Activated naive CD8-positive, alpha-beta T cell treated with anti-CD3 and anti-CD28 coated beads, Interleukin-2, amount 50 U/mL, for 24 hours (primary cell): ENCODE measurements around the gene NSMCE3.
A peak's percentile ranks its signal among the peaks of the same experiment; 100 is the strongest.

Source experiments
- ATAC-seq: fragments of 150-1000 bp; cut with Tn5 transposase; one replicate; pipeline ENCODE4 v1.10.0; 2021
- DNase-seq: peaks from one replicate; pipeline ENCODE4 v3.0.0; 2021
- H3K27ac Mint-ChIP-seq: one replicate; pipeline ENCODE4 v1.8.0; 2021; ENCODE audit warnings: mild to moderate bottlenecking, mixed read lengths
- H3K27me3 Mint-ChIP-seq: one replicate; pipeline ENCODE4 v1.8.0; 2021; ENCODE audit warnings: mixed read lengths
- H3K36me3 Mint-ChIP-seq: one replicate; pipeline ENCODE4 v1.8.0; 2021; ENCODE audit warnings: low read depth, mixed read lengths
- H3K4me1 Mint-ChIP-seq: one replicate; pipeline ENCODE4 v1.8.0; 2021; ENCODE audit warnings: mixed read lengths
- H3K4me3 Mint-ChIP-seq: one replicate; pipeline ENCODE4 v1.8.0; 2021; ENCODE audit warnings: mild to moderate bottlenecking, moderate library complexity, mixed read lengths
- H3K9me3 Mint-ChIP-seq: one replicate; pipeline ENCODE4 v1.8.0; 2021; ENCODE audit warnings: mixed read lengths

NSMCE3 gene

DNA sequence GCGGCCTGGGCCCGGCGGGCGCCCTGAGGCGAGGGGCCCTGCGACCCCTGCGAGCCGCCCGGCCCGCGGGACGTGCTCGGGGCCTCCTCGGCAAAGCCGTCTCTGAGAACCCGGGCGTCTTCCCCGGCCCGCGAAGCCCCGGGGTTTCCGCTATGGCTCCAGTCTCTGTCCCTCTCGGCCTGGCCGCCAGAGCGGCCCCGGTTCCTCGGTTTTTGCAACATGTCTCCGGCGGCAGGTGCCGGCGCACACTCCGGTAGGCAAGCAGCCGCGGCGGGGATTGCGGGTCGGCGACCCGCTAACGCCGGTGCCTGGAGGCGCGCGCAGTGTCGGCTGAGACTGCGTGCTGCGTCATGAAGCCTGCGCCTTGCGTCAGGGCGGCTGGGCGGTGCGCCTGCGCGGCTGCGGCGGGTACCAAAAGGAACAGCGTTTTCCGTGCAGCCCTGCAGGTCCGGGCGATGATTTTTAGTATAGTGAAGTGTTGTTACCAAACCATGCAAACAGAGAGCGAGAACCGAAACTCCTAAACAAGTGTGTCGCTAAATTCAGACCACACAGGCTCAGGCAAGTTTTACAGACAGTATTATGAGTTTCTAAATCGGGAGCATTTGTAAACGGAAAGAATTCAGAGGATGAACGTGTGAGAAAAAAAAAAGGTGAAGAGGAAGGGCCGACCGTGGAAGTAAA, at the start of gene NSMCE3:
TSS of gene NSMCE3 (minus strand) at position 338 of the 684 bp plus-strand sequence. CDS start at position 221, 117 bp downstream.
- Mint-ChIP-seq H3K4me1 (peaks cover 46% of the 10 kb centered on the region), H3K9me3 (no peaks in the 10 kb centered on the region), H3K27ac (peak within 1 kb of the TSS; percentile 99), H3K4me3 (peak within 1 kb of the TSS; percentile 99), H3K27me3 (no peaks in the 10 kb centered on the region), H3K36me3 (no peaks in the 10 kb centered on the region)
- peak; percentile 96 for ATAC-seq
- peak; percentile 91 for DNase-seq

DNA sequence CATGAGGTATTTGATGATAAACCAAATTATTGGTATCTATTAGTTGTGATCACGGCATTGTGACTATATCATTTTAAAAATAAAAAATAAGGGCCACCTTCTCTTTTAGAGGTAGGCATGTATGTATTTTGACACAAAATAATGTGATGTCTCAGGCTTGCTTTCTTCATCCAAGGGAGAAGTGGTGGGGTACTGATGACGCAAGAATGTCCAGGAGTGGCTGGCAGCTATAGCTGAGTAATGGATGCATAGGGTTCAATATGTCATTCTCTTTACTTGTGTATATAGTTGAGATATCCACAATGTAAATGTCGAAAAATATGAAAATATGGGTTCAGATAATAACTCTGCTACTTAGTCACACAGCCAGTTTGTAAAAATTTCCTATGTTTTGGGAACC, 46.8 kb upstream of the NSMCE3 start:
- Mint-ChIP-seq H3K9me3 (peaks cover 6% of the 10 kb centered on the region), H3K4me1 (no peaks in the 10 kb centered on the region), H3K4me3 (no peak overlapping the region), H3K36me3 (peaks cover 1% of the 10 kb centered on the region), H3K27me3 (peaks cover 7% of the 10 kb centered on the region), H3K27ac (no peak overlapping the region)
- DNase-seq = no peak
- no peak for ATAC-seq

DNA sequence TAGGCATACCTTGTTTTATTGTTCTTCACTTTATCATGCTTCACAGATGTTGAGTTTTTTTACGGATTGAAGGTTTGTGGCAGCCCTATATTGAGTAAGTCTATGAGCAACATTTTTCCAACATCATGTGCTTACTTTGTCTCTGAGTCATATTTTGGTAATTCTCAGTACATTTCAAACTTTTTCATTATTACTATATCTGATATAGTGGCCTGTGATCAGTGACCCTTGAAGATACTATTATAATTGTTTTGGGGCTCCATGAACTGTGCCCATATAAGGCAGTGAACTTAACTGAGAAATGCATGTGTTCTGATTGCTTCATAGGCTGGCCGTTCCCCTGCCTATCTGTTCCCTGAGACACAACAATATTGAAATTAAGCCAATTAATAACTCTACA, 42.8 kb upstream of the NSMCE3 start:
- H3K4me1 Mint-ChIP-seq = no peaks in the 10 kb centered on the region
- H3K27me3 Mint-ChIP-seq = peaks cover 1% of the 10 kb centered on the region
- ATAC-seq (no peak), DNase-seq (no peak)
- no peak overlapping the region for H3K4me3 Mint-ChIP-seq
- no peak overlapping the region for H3K27ac Mint-ChIP-seq
- no peaks in the 10 kb centered on the region for H3K36me3 Mint-ChIP-seq
- H3K9me3 Mint-ChIP-seq = no peaks in the 10 kb centered on the region

DNA sequence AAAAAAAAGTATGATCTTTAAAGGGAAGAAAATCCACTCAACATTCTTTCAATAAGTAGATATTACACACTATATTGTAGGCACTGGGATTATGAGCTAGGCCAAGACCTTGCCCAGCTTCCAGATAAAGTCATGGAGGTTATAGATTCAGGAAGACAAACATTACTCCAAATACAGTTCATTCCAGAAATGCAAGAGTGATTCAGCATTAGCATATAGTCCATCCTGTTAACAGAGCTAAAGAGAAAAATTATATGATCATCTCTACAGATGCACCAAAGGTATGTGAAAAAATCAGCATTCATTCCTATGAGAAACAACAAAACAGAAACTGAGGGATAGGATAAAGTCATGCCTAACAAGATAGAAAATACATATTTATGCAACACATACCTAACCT, 42.1 kb upstream of the NSMCE3 start:
- no peak for ATAC-seq
- no peak for DNase-seq
- Mint-ChIP-seq H3K4me3 (no peak overlapping the region), H3K9me3 (no peaks in the 10 kb centered on the region), H3K36me3 (no peaks in the 10 kb centered on the region), H3K27ac (no peak overlapping the region), H3K4me1 (no peaks in the 10 kb centered on the region), H3K27me3 (peaks cover 1% of the 10 kb centered on the region)

DNA sequence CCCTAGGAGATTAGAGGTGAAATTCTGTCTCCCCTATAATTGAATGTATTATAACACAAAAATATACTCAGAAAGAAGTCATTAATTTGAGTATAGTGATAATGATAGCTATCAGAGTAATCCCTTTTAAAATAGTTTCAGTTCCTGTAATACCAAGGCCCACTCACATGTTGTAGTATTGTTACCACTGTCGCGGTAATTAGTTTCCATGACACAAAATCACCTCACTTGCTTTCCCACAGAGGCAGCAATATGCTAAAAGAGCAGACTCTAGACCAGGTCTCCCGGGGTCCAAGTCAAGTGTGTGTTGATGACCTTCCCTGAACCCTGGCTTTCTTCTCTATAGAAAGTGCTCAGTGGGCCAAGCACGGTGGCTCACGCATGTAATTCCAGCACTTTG, 39.5 kb upstream of the NSMCE3 start:
- no peaks in the 10 kb centered on the region for H3K4me1 Mint-ChIP-seq
- no peak overlapping the region for H3K4me3 Mint-ChIP-seq
- ATAC-seq = no peak
- H3K9me3 Mint-ChIP-seq = no peaks in the 10 kb centered on the region
- H3K36me3 Mint-ChIP-seq = no peaks in the 10 kb centered on the region
- H3K27me3 Mint-ChIP-seq = no peaks in the 10 kb centered on the region
- no peak for DNase-seq
- no peak overlapping the region for H3K27ac Mint-ChIP-seq

DNA sequence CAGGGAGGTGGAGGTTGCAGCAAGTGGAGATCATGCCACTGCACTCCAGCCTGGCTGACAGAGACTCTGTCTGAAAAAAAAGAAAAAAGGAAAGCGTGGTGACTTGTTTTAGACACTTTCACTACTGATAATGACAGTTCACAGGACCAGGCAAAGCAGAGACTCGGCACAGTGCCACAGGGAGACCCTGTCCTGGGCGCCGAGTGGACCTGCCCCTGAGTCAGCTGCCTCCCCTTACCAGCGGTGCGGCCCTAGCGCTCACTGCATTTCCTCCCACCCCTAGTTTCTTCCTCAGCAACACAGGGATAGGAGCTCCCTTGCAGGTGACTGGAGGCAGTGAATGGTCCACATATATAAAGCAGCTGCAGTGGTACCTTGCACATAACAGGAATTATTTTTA, 38.7 kb upstream of the NSMCE3 start:
- Mint-ChIP-seq H3K4me3 (no peak overlapping the region), H3K27ac (no peak overlapping the region), H3K4me1 (no peaks in the 10 kb centered on the region), H3K9me3 (no peaks in the 10 kb centered on the region), H3K36me3 (no peaks in the 10 kb centered on the region), H3K27me3 (no peaks in the 10 kb centered on the region)
- ATAC-seq (no peak), DNase-seq (no peak)

DNA sequence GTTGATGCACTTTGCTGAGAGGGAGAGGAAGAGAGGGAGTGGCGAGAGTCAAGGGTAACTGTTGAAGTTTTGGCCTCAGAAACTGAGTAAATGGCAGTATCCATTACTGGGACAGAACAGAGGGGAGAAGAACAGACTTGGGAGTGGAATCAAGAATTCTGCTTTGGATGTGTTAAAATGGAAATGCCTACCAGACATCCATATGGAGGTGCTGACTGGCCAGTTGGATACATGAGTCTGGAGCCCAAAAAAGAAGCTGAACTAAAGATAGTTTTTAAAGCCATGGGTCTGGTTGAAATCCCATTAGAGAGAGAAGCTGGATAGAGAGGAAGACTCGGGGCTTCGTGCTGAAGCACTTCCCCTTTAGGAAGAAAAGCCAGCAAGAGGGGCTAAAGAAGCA, 35.9 kb upstream of the NSMCE3 start:
- Mint-ChIP-seq H3K4me3 (no peak overlapping the region), H3K36me3 (no peaks in the 10 kb centered on the region), H3K27ac (no peak overlapping the region), H3K27me3 (no peaks in the 10 kb centered on the region), H3K9me3 (no peaks in the 10 kb centered on the region), H3K4me1 (no peaks in the 10 kb centered on the region)
- DNase-seq = no peak
- no peak for ATAC-seq

DNA sequence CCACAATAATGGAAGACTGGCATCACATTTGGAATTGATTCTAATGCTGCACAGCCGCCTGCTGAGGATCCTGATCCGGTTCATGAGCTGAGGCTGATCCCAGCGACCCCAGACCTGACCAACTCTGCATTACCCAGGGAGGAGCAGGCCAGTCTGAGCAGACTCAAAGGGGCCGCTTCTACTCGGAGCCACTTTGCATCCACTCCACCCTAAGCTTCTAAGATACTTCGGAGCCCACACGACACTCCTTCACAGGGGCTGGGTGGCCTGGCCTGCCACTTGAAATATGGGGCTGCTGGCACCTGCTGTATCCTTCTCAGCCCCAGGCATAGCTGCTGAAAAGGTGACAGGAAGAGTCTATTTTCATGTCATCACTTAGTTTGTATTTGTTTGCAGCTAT, 33.2 kb upstream of the NSMCE3 start:
- no peak overlapping the region for H3K4me3 Mint-ChIP-seq
- H3K27me3 Mint-ChIP-seq = no peaks in the 10 kb centered on the region
- no peaks in the 10 kb centered on the region for H3K4me1 Mint-ChIP-seq
- H3K27ac Mint-ChIP-seq = no peak overlapping the region
- H3K9me3 Mint-ChIP-seq = no peaks in the 10 kb centered on the region
- DNase-seq (no peak), ATAC-seq (no peak)
- H3K36me3 Mint-ChIP-seq = no peaks in the 10 kb centered on the region

DNA sequence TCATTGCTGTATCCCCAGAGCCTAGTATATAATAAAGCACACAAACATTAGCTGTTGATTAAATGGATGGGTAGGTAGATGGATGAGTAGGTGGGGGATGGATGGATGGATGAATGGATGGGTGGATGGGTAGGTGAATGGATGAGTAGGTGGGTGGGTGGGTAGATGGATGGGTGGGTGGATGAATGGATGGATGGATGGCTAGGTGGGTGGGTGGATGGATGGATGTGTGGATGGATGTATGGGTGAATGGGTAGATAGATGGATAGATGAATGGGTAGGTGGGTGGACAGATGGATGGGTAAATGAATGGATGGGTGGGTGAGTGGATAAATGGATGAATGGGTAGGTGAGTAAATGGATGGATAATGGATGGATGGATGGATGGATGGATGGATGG, 30.2 kb upstream of the NSMCE3 start:
- no peaks in the 10 kb centered on the region for H3K4me1 Mint-ChIP-seq
- no peak overlapping the region for H3K4me3 Mint-ChIP-seq
- DNase-seq = no peak
- no peak for ATAC-seq
- H3K36me3 Mint-ChIP-seq = no peaks in the 10 kb centered on the region
- no peaks in the 10 kb centered on the region for H3K27me3 Mint-ChIP-seq
- no peaks in the 10 kb centered on the region for H3K9me3 Mint-ChIP-seq
- H3K27ac Mint-ChIP-seq = no peak overlapping the region

DNA sequence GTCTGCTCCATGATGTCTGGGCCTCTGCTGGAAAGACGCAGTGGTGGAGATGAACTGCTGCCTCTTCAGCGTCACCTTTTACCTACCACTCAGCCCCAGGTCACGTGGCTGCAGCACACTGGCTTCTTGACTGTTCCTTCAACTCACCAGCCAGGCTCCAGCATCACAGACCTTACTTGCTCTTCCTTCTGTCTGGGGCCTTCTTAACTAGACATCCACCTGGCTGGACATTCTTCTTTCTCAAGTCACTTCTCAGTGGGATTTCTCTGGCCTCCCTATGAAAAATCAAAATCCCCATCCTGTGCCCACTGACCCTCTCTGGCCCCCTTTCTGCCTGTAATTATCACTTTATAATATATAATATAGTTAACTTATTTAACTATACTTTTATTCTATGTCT, 29.7 kb upstream of the NSMCE3 start:
- H3K27ac Mint-ChIP-seq = no peak overlapping the region
- DNase-seq = no peak
- H3K9me3 Mint-ChIP-seq = no peaks in the 10 kb centered on the region
- no peak for ATAC-seq
- H3K27me3 Mint-ChIP-seq = no peaks in the 10 kb centered on the region
- H3K36me3 Mint-ChIP-seq = no peaks in the 10 kb centered on the region
- H3K4me3 Mint-ChIP-seq = no peak overlapping the region
- H3K4me1 Mint-ChIP-seq = no peaks in the 10 kb centered on the region

DNA sequence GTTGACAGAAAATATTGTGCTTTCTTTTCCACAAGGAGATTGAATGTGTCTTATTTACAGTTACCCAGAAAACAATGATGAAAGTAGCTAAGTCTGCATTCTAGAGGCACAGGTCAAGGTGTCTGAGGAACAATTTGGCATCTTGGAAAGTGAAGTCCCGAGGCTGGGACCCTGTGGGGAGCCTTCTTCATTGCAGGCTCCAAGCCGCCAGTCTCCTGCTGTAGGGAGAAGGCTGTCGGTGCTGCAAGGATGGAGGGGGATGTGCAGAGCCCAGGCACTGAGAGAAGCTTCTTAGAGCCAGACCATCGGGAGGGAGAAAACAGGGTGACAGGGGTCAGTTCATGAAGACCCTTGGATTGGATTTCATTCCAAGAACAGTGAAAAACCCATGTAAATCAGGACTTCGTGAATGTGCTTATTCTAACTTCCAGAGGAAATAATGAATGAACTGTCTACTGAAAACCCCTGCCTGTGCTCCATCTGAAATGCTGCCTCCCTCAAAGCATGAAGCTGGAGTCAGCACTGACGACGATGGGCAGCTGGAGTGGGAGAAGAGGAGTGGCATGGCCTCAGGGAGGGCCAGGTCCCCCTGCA, 25.2 kb upstream of the NSMCE3 start:
- H3K4me1 Mint-ChIP-seq = no peaks in the 10 kb centered on the region
- H3K9me3 Mint-ChIP-seq = no peaks in the 10 kb centered on the region
- no peak for DNase-seq
- no peak overlapping the region for H3K27ac Mint-ChIP-seq
- no peaks in the 10 kb centered on the region for H3K36me3 Mint-ChIP-seq
- H3K4me3 Mint-ChIP-seq = no peak overlapping the region
- peaks cover 6% of the 10 kb centered on the region for H3K27me3 Mint-ChIP-seq
- ATAC-seq = no peak

DNA sequence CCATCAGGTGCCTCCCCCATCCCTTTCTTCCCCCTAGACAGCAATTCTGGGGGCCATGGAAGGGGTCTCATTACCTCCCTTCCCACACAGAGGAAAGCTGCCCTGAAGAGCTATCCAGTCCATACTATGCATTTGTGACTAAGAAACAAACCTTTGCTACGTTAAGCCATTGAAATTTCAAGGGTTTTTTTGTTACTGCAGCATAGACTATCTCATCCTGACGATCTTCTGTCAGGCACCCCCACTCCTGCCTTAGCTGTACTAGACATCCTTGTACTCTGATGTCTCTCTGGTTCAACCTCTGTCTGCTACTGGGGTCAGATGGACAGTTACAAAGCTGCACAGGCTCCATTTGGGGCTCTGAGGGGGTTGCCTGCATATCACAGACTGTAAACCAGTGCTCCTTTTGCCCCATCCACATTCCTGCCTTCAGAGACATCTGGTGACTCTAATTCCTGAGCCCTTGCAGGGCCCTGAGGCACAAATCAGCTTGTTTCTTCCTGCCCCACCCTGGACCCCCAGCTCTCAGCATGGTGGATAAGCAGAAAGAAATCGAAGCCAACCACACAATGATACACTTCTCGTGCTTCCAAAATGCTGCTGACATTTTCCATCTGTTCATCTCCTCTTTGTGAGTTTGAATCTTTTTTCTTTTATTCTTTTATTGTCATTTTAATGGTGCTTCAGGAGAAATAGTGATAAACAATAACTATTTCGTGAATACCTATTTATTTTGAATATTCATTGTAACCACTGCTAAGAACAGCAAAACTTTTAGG, 21.6 kb upstream of the NSMCE3 start:
- H3K4me1 Mint-ChIP-seq = no peaks in the 10 kb centered on the region
- no peak for ATAC-seq
- DNase-seq = no peak
- peaks cover 11% of the 10 kb centered on the region for H3K27me3 Mint-ChIP-seq
- H3K4me3 Mint-ChIP-seq = no peak overlapping the region
- H3K36me3 Mint-ChIP-seq = no peaks in the 10 kb centered on the region
- H3K27ac Mint-ChIP-seq = no peak overlapping the region
- H3K9me3 Mint-ChIP-seq = no peaks in the 10 kb centered on the region

DNA sequence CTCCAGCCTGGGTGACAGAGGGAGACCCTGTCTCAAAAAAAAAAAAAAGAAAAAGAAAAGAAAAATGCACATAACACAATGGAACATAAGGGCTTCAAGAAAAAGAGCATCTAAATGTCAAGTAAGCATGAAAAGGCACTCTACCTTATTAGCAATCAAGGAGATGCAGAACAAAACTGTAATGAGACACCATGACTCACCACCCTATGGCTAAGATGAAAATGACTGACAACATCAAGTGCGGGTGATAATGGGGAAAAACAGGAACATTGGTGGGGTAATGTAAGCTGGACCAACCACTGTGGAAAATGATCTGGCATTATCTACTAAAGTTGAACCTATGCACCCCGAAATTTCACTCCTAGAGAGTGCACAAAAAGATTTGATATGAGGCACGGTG, 19.6 kb upstream of the NSMCE3 start:
- Mint-ChIP-seq H3K4me3 (no peak overlapping the region), H3K9me3 (no peaks in the 10 kb centered on the region), H3K27me3 (peaks cover 23% of the 10 kb centered on the region), H3K4me1 (no peaks in the 10 kb centered on the region), H3K36me3 (no peaks in the 10 kb centered on the region), H3K27ac (no peak overlapping the region)
- no peak for ATAC-seq
- no peak for DNase-seq

DNA sequence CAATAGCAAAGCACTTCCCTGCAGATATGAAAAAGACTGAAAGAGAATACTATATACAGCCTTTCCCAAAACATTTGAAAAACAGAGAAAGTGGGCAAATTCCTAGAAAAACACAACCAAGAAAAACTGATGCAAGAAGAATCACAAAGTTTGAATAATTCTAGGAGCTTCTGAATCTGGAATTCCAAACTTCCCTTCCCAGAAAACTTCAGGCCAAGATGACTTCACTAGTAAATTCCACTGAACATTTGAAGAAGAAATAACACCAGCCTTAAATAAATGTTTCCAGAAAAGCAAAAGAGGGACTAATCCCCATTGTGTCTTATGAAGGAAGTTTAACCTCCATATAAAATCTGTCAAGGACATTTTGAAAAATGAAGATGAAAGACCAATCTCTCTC, 15.8 kb upstream of the NSMCE3 start:
- Mint-ChIP-seq H3K36me3 (no peaks in the 10 kb centered on the region), H3K4me1 (no peaks in the 10 kb centered on the region), H3K4me3 (no peak overlapping the region), H3K9me3 (peaks cover 5% of the 10 kb centered on the region), H3K27ac (no peak overlapping the region), H3K27me3 (peaks cover 35% of the 10 kb centered on the region)
- DNase-seq (no peak), ATAC-seq (no peak)

DNA sequence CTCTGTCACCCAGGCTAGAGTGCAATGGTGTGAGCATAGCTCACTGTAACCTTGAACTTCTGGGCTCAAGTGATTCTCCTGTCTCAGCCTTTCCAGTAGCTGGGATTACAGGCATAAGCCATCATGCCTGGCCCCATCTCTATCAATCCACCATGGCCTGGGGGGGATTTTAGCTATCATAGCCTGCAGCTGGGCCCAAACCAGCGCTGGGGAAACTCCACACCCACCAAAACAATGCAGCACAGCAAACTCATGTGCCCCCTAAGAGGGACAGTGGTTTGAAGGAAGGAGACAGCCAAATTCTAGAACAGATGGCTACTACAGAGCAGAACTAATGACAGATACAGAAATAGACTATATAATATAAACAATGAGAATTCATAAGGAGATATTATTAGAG, 13.8 kb upstream of the NSMCE3 start:
- H3K4me3 Mint-ChIP-seq = no peak overlapping the region
- no peak for DNase-seq
- no peak for ATAC-seq
- H3K27ac Mint-ChIP-seq = no peak overlapping the region
- H3K36me3 Mint-ChIP-seq = no peaks in the 10 kb centered on the region
- H3K27me3 Mint-ChIP-seq = peaks cover 41% of the 10 kb centered on the region
- peaks cover 5% of the 10 kb centered on the region for H3K9me3 Mint-ChIP-seq
- no peaks in the 10 kb centered on the region for H3K4me1 Mint-ChIP-seq
